Neutrophil (primary cell): ENCODE data around the gene PAX8.

Experiments
- H3K27ac ChIP-seq: fragments of 200-600 bp; sonication (generic); 2 replicates; pipeline ENCODE4 v1.5.1; 2016; ENCODE audit warnings: mild to moderate bottlenecking, moderate library complexity
- H3K27me3 ChIP-seq: fragments of 200-600 bp; sonication (generic); 2 replicates; pipeline ENCODE4 v1.6.0; 2016; ENCODE audit warnings: mild to moderate bottlenecking
- H3K36me3 ChIP-seq: fragments of 200-600 bp; sonication (generic); 2 replicates; pipeline ENCODE4 v1.5.1; 2017
- H3K4me1 ChIP-seq, 2 experiments: fragments of 200-600 bp in 1 of 2; sonication (generic) in 1 of 2; 1 replicate in 1 of 2; 2 replicates in 1 of 2; pipeline versions ENCODE4 v1.5.1 to v1.6.1; 2013 to 2016; ENCODE audit warnings: low read depth in 1 of 2, low read length in 1 of 2, mild to moderate bottlenecking in 1 of 2, moderate library complexity in 1 of 2; ENCODE audit not compliant: control insufficient read depth in 1 of 2, insufficient read depth in 1 of 2
- H3K4me3 ChIP-seq, 2 experiments: fragments of 200-600 bp in 1 of 2; sonication (generic) in 1 of 2; 1 replicate in 1 of 2; 2 replicates in 1 of 2; pipeline ENCODE4 v1.5.1; 2013 to 2016; ENCODE audit warnings: low read depth in 1 of 2, low read length in 1 of 2, mild to moderate bottlenecking in 1 of 2, moderate library complexity in 1 of 2
- H3K9me3 ChIP-seq: fragments of 200-600 bp; sonication (generic); 2 replicates; pipeline ENCODE4 v1.5.1; 2016
- TF ChIP-seq, protein P1 (sequence below): fragments of 200-600 bp; sonication (generic); IDR thresholded peaks from 2 replicates; pipeline ENCODE4 v1.5.1; 2016; ENCODE audit warnings: antibody characterized with exemption

PAX8 gene

DNA sequence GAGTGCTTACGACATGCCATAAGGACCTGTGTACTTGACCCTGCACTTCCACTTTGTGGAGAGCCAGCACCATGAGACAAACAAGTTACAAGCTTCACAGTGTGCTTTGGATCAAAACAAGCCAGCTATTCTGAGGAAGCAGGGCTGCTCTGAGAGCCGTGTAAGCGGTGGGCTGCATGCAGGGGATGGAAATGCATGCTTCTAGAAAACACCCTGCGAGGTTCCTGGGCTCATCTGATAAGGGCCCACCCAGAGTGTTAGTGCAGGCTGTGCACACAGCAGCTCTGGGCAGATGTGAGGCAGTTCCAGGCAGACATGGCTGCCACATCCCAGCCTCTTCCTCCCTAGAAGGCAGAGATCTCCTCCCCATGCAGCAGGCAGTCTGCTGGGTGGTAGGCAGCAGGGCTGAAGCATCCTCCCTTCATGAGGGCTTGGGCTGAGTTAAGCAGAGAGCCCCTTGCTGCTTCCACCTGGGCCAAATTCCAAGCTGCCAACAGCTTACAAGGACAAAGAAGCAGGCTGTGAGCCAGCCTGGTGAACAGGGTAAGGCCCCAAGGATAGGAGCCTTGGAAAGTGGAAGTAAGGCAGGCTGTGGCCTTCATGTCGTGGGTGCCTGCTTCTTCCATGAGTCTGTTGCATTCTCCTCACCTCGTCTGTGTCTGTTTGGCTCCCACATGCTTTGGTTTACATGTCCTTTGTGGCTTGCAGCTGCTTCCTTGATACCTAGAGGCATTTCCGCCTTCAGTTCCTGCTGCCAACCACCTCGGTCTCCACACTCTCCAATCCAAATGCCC is 97.3 kb downstream of the PAX8 start:
- H3K27ac ChIP-seq: peak overlapping the region; percentile 92
- peaks cover 99 to 100% of the 10 kb centered on the region in 2 experiments for H3K4me1 ChIP-seq
- H3K9me3 ChIP-seq: no peaks in the 10 kb centered on the region
- H3K4me3 ChIP-seq: peak overlapping the region; percentile 49 to 63
- H3K36me3 ChIP-seq: peaks cover 81% of the 10 kb centered on the region
- TF ChIP-seq, protein P1, sequence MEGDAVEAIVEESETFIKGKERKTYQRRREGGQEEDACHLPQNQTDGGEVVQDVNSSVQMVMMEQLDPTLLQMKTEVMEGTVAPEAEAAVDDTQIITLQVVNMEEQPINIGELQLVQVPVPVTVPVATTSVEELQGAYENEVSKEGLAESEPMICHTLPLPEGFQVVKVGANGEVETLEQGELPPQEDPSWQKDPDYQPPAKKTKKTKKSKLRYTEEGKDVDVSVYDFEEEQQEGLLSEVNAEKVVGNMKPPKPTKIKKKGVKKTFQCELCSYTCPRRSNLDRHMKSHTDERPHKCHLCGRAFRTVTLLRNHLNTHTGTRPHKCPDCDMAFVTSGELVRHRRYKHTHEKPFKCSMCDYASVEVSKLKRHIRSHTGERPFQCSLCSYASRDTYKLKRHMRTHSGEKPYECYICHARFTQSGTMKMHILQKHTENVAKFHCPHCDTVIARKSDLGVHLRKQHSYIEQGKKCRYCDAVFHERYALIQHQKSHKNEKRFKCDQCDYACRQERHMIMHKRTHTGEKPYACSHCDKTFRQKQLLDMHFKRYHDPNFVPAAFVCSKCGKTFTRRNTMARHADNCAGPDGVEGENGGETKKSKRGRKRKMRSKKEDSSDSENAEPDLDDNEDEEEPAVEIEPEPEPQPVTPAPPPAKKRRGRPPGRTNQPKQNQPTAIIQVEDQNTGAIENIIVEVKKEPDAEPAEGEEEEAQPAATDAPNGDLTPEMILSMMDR: no peak
- H3K27me3 ChIP-seq: no peaks in the 10 kb centered on the region

DNA sequence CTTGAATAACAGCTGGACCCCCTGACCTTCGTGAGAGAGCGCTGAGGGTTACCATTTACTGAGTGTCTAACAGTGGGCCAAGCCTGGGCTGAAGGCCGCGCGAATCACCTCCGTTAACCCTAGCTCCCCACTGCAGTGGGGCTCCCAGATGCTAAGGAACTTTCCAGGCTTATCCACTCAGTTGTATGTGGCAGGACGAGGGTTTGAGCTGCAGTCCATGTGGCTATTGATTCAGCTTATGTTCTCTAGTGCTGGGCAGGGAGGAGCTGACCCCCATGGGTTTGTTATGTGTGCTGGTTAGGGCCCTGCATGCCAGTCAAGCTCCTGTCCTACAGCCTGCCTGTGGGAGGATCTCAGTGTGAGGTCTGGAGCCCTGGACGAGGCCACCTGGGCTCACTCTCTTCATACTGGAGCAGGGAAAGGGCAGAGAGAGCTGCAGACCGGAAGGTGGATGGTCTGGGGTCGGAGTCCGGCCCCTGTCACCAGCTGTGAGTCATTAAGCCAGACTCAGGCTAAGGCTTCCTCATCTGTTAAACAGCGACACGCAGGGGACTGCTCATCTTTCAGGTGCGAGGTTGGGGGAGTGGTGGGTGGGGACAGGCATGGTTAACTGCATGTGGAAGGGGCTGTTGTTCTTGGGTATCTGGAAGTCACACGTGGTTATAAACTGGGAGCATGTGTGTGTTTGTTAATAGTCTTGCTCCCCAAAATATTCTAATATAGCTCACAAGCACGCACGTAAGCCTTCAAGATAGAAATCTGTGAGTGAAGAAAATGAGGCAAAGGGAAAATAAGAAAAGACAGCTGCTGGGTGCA is 98.4 kb downstream of the PAX8 start:
- Histone ChIP-seq H3K27ac (peak overlapping the region; percentile 92), H3K36me3 (peaks cover 72% of the 10 kb centered on the region), H3K4me1 (peaks cover 98 to 100% of the 10 kb centered on the region in 2 experiments), H3K27me3 (no peaks in the 10 kb centered on the region), H3K4me3 (peak overlapping the region; percentile 49 to 63), H3K9me3 (no peaks in the 10 kb centered on the region)
- TF ChIP-seq, protein P1: no peak

DNA sequence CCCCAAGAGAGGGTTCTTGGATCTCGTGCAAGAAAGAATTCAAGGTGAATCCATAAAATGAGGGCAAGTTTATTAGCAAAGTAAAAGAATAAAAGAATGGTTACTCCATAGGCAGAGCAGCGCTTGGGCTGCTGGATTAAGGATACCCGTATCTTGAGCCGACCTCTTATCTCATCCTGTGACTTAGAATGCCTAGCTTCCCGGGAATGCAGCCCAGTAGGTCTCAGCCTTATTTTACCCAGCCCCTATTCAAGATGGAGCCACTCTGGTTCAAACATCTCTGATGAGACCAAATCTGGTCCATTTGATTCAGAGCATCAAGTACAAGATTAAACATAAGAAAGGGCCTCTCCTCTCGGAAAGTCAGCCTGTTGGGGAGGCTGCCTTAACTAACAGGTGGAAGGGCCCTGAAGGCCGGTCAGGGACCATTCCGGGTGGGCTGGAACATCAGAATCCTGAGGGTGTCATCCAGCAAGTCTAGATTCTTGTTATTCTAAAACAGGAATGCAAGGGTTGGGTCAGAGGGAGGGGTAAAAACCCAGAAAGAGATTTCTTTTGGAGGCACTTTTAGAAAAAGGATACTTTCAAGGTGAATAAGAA is 99.2 kb downstream of the PAX8 start:
- Histone ChIP-seq H3K4me1 (peaks cover 90 to 100% of the 10 kb centered on the region in 2 experiments), H3K9me3 (no peaks in the 10 kb centered on the region), H3K27ac (peak overlapping the region; percentile 92), H3K36me3 (peaks cover 64% of the 10 kb centered on the region), H3K4me3 (peak overlapping the region in 1 of 2 experiments; percentile 63), H3K27me3 (no peaks in the 10 kb centered on the region)
- TF ChIP-seq, protein P1: no peak

DNA sequence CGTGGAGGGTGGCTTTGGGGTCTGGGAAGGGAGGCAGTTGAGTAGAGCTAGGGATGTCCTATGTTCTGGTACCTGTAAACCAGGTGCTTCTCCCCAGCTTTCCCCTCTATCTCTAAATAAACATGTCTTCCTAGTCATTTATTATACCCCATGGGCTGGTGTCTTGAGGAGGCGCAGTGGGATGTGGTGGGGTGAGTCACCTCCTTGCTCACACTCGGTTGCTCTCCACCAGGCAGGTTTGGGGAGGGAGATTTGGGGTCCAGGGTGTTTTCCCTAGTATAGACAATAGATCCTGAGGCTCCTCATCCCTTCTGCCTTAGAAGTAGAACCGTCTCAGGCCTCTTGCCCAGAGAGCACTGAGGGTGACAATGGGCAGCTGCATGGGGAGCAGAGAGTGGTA is 99.8 kb downstream of the PAX8 start:
- H3K36me3 ChIP-seq: peaks cover 58% of the 10 kb centered on the region
- TF ChIP-seq, protein P1: no peak
- peaks cover 84 to 100% of the 10 kb centered on the region in 2 experiments for H3K4me1 ChIP-seq
- H3K27ac ChIP-seq: peak overlapping the region; percentile 92
- no peaks in the 10 kb centered on the region for H3K27me3 ChIP-seq
- no peak overlapping the region for H3K4me3 ChIP-seq
- H3K9me3 ChIP-seq: no peaks in the 10 kb centered on the region

DNA sequence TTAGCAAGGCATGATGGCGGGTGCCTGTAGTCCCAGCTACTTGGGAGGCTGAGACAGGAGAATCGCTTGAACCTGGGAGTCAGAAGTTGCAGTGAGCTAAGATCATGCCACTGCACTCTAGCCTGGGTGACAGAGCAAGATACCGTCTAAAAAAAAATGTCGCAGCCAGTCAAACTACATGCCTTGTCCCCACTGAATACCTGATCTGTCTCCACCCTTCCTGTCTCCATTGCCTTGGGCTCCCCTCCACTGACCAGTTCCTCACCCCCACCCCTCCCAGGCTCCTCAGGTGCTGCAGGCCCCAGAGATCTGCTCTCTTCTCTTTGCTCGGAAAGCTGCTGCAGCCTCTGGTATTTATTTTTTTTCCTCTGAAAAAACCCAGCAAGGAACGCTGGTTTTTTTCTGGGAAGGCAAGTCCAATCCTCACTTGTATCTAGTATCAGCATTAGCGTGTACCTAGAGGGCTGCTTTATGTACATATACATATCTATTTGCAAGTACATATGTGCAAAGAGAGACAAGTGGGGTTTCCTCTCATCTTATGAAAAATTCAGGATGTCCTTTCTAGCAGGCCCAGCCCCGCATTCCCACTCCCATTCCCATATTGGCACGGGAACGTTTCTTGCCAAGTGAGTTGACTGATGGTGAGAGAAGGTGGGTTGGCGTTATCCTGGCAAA is 100.5 kb downstream of the PAX8 start:
- Histone ChIP-seq H3K27ac (peak overlapping the region; percentile 92), H3K9me3 (no peaks in the 10 kb centered on the region), H3K27me3 (no peaks in the 10 kb centered on the region), H3K4me3 (no peak overlapping the region), H3K4me1 (peaks cover 84 to 100% of the 10 kb centered on the region in 2 experiments), H3K36me3 (peaks cover 51% of the 10 kb centered on the region)
- TF ChIP-seq, protein P1: no peak
